IMR-90 (cell line): ENCODE results near the gene ZW10. TPM values are rescaled to one million over a fixed set of nuclear protein-coding genes. Genes with fewer than 3 reads are reported as not detected.

Experiments used
- ATAC-seq: fragments of 200-7000 bp; cut with Tn5 transposase; 2 replicates; pipeline ENCODE4 v1.9.1; 2020; ENCODE audit warnings: low read depth, mild to moderate bottlenecking, moderate library complexity
- BruUV-seq: library from RNA; stranded (reverse); fragments of 400-500 nt; replicated peaks from 2 replicates; lab custom pipeline; 2021; lab: Mats Ljungman, UMichigan
- CTCF ChIA-PET: fragments of 300-600 bp; formaldehyde crosslinking; extraction: SDS; loops from one replicate; lab custom pipeline; 2021; ENCODE audit warnings: antibody characterized with exemption; lab: Yijun Ruan, JAX
- POLR2A ChIA-PET: fragments of 300-600 bp; sonication (Branson Sonifier 250); formaldehyde crosslinking; loops from one replicate; lab custom pipeline; 2022; ENCODE audit warnings: antibody characterized with exemption; ENCODE audit not compliant: unreplicated experiment; lab: Charles Lee
- DNase-seq: peaks from one replicate; pipeline ENCODE4 v3.0.0; 2013
- H2AFZ ChIP-seq: replicated peaks from 2 replicates; pipeline ENCODE3; 2013; ENCODE audit warnings: low read length, mild to moderate bottlenecking; ENCODE audit not compliant: poor library complexity
- H2AK5ac ChIP-seq: 2 replicates; pipeline ENCODE4 v1.6.1; 2013; ENCODE audit warnings: low read depth, low read length, inconsistent platforms
- H2AK9ac ChIP-seq: replicated peaks from 2 replicates; pipeline ENCODE3; 2013; ENCODE audit warnings: mild to moderate bottlenecking, low read depth, low read length, moderate library complexity; ENCODE audit not compliant: poor library complexity
- H2BK120ac ChIP-seq: 2 replicates; pipeline ENCODE4 v1.6.1; 2013; ENCODE audit warnings: low read depth, low read length, inconsistent platforms
- H2BK15ac ChIP-seq: 3 replicates; pipeline ENCODE4 v1.6.1; 2013; ENCODE audit warnings: low read depth, low read length, inconsistent platforms
- H2BK20ac ChIP-seq: 2 replicates; pipeline ENCODE4 v1.6.1; 2013; ENCODE audit warnings: low read depth, mild to moderate bottlenecking, inconsistent platforms, low read length, moderate library complexity
- H2BK5ac ChIP-seq: 2 replicates; pipeline ENCODE4 v1.6.1; 2013; ENCODE audit warnings: mild to moderate bottlenecking, low read depth, low read length, inconsistent platforms; ENCODE audit not compliant: poor library complexity, severe bottlenecking
- H3K14ac ChIP-seq: replicated peaks from 2 replicates; pipeline ENCODE4 v1.6.1; 2013; ENCODE audit warnings: low read depth, low read length, inconsistent platforms
- H3K18ac ChIP-seq: 2 replicates; pipeline ENCODE4 v1.6.1; 2013; ENCODE audit warnings: low read depth, low read length, control low read depth
- H3K23ac ChIP-seq: 2 replicates; pipeline ENCODE4 v1.6.1; 2013; ENCODE audit warnings: low read depth, low read length, inconsistent platforms
- H3K27ac ChIP-seq: 2 replicates; pipeline ENCODE4 v1.5.1; 2013; ENCODE audit warnings: mild to moderate bottlenecking, control low read depth, low read length; ENCODE audit not compliant: insufficient read depth
- H3K27me3 ChIP-seq: 2 replicates; pipeline ENCODE4 v1.6.1; 2013; ENCODE audit warnings: low read length; ENCODE audit not compliant: control insufficient read depth, insufficient read depth
- H3K36me3 ChIP-seq: 2 replicates; pipeline ENCODE4 v1.6.1; 2013; ENCODE audit warnings: low read length, mixed read lengths; ENCODE audit not compliant: control insufficient read depth, insufficient read depth
- H3K4ac ChIP-seq: 2 replicates; pipeline ENCODE4 v1.6.1; 2013; ENCODE audit warnings: low read depth, low read length, inconsistent platforms
- H3K4me1 ChIP-seq: 2 replicates; pipeline ENCODE4 v1.6.1; 2013; ENCODE audit warnings: low read length, mixed read lengths; ENCODE audit not compliant: control insufficient read depth, insufficient read depth
- H3K4me2 ChIP-seq: 2 replicates; pipeline ENCODE4 v1.6.1; 2013; ENCODE audit warnings: low read depth, mild to moderate bottlenecking, control low read depth, low read length, moderate library complexity
- H3K4me3 ChIP-seq: 2 replicates; pipeline ENCODE4 v1.5.1; 2013; ENCODE audit warnings: low read depth, mild to moderate bottlenecking, control low read depth, low read length, moderate library complexity; ENCODE audit not compliant: insufficient read depth
- H3K56ac ChIP-seq: 2 replicates; pipeline ENCODE4 v1.6.1; 2013; ENCODE audit warnings: low read length, inconsistent platforms; ENCODE audit not compliant: insufficient read depth; ENCODE audit errors: extremely low read depth
- H3K79me1 ChIP-seq, 2 experiments: 2 replicates each; pipeline ENCODE4 v1.6.1; 2013; ENCODE audit warnings: low read length in 2 of 2, inconsistent platforms in 1 of 2, low read depth in 1 of 2
- H3K9ac ChIP-seq: 2 replicates; pipeline ENCODE4 v1.6.1; 2013; ENCODE audit warnings: low read depth, low read length, control low read depth
- H3K9me1 ChIP-seq: 2 replicates; pipeline ENCODE4 v1.6.1; 2013; ENCODE audit warnings: low read length, inconsistent platforms; ENCODE audit not compliant: insufficient read depth
- H3K9me3 ChIP-seq: 2 replicates; pipeline ENCODE4 v1.6.1; 2013; ENCODE audit warnings: low read length; ENCODE audit not compliant: control insufficient read depth, insufficient read depth
- H4K20me1 ChIP-seq: 2 replicates; pipeline ENCODE4 v1.6.1; 2013; ENCODE audit warnings: low read length, inconsistent platforms; ENCODE audit not compliant: insufficient read depth
- H4K5ac ChIP-seq: 2 replicates; pipeline ENCODE4 v1.6.1; 2013; ENCODE audit warnings: mild to moderate bottlenecking, low read depth, low read length, control low read depth
- H4K8ac ChIP-seq, 2 experiments: 2 replicates each; pipeline ENCODE4 v1.6.1; 2013; ENCODE audit warnings: low read depth in 2 of 2, low read length in 2 of 2, control low read depth in 1 of 2, inconsistent platforms in 1 of 2
- H4K91ac ChIP-seq: 2 replicates; pipeline ENCODE4 v1.6.1; 2013; ENCODE audit warnings: low read depth, low read length, inconsistent platforms; ENCODE audit not compliant: insufficient read depth
- BHLHE40 ChIP-seq: fragments of 150-350 bp; IDR thresholded peaks from 2 replicates; pipeline ENCODE4 v1.6.1; 2016; ENCODE audit warnings: mild to moderate bottlenecking, low read depth, low read length
- WGBS, 2 experiments: methylation state at CpG; one replicate each; pipeline versions ENCODE4 v1.1.5 to v1.1.7; 2013; ENCODE audit warnings: missing lambda C conversion rate in 2 of 2; ENCODE audit not compliant: insufficient read length in 1 of 2; ENCODE audit errors: extremely low coverage in 2 of 2; 5-methylcytosine and 5-hydroxymethylcytosine counted together
- dilution Hi-C: fragments of 300-500 bp; cut with HindIII; formaldehyde crosslinking; loops from one replicate; pipeline ENCODE4 v1.14.3; 2018; ENCODE audit warnings: low sequenced_read_pairs; ENCODE audit not compliant: unreplicated experiment
- in situ Hi-C: fragments of 300-500 bp; cut with MboI; formaldehyde crosslinking; loops from 3 replicates; pipeline ENCODE4 v1.14.3; 2019; ENCODE audit warnings: low sequenced_read_pairs, inconsistent platforms, mixed read lengths
- intact Hi-C: fragments of 100-400 bp; cut with micrococcal nuclease; formaldehyde crosslinking; loops from 2 replicates; pipeline ENCODE4 v1.10.0; 2022
- polyA plus RNA-seq, 3 experiments: library from polyadenylated mRNA; depleted of rRNA; stranded (reverse); fragments of >200 nt; gene quantifications; 2 replicates each; pipeline ENCODE4 v1.2.3, GENCODE V29; 2012; ENCODE audit warnings: low replicate concordance in 1 of 3
- total RNA-seq: library from RNA; depleted of rRNA; stranded (reverse); fragments of >200 nt; gene quantifications from 2 replicates; pipeline ENCODE4 v1.2.3, GENCODE V29; 2012
- TF ChIP-seq, protein P1 (sequence below): fragments of 150-350 bp; IDR thresholded peaks from 2 replicates; pipeline ENCODE4 v1.6.1; 2017; ENCODE audit warnings: mild to moderate bottlenecking, antibody characterized with exemption, low read length, low read depth

The ZW10 gene
- total and polyA plus RNA-seq, 2 of the 4 experiments (the other 2 are of a cell fraction), result 10.3 to 30.6 TPM

GRCh38 chr11:113689768-113690618, 83.5 kb downstream of the ZW10 start:
- Histone ChIP-seq H3K23ac (no peak overlapping the region), H3K4me2 (no peak overlapping the region), H4K8ac (peak overlapping the region in 1 of 2 experiments; percentile 49; a peak in 1 of 4 replicates), H3K4me1 (no peaks in the 10 kb centered on the region), H3K27ac (no peak overlapping the region), H2AK9ac (peak overlapping the region; percentile 28), H3K36me3 (no peaks in the 10 kb centered on the region), H4K5ac (no peak overlapping the region), H3K9me3 (no peaks in the 10 kb centered on the region), H3K9ac (no peak overlapping the region), H3K27me3 (no peaks in the 10 kb centered on the region), H3K18ac (no peak overlapping the region), H2AK5ac (0 out of 2 replicates have a peak overlapping the region, but pooled peaks have one; percentile 16), H2BK20ac (0 out of 2 replicates have a peak overlapping the region, but pooled peaks have one; percentile 35), H2BK15ac (no peak overlapping the region), H2BK5ac (no peak overlapping the region), H2BK120ac (peak overlapping the region; percentile 60; the same call in 1 of the 2 replicates), H3K79me1 (no peaks in the 10 kb centered on the region), H3K9me1 (peaks cover 9% of the 10 kb centered on the region; the same call in 1 of the 2 replicates), H2AFZ (peak overlapping the region; percentile 80), H3K4ac (peak overlapping the region; percentile 79), H3K14ac (no peak overlapping the region), H3K4me3 (no peak overlapping the region), H4K20me1 (no peaks in the 10 kb centered on the region), H4K91ac (peak overlapping the region; percentile 26), H3K56ac (no peak overlapping the region; the same call in 1 of the 2 replicates)
- CTCF ChIA-PET, result interaction anchor here (0.7 to 1.5 kb wide), 4 partner anchors 14 to 136 kb away, joined by 3 to 10 read pairs (median 4); no protein-coding TSS in a partner anchor
- intact Hi-C loops (no loop called here), dilution Hi-C loops (no loop called here), in situ Hi-C loops (no loop called here)
- DNase-seq (no peak), ATAC-seq (no peak; the same call in 1 of the 2 replicates)
- WGBS, 2 experiments, result 89% methylated on average over 7 of the region's 19 CpGs; no CpG with 5 or more reads in 1 of the 2 experiments
- POLR2A ChIA-PET, result no interaction called here
- TF ChIP-seq, protein P1, sequence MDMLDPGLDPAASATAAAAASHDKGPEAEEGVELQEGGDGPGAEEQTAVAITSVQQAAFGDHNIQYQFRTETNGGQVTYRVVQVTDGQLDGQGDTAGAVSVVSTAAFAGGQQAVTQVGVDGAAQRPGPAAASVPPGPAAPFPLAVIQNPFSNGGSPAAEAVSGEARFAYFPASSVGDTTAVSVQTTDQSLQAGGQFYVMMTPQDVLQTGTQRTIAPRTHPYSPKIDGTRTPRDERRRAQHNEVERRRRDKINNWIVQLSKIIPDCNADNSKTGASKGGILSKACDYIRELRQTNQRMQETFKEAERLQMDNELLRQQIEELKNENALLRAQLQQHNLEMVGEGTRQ, result no peak
- no peak for TF ChIP-seq BHLHE40
- no TSS peak for BruUV-seq
